Activated naive CD8-positive, alpha-beta T cell (primary cell): Measurements from ENCODE around the gene TMEM255B.
A peak's percentile ranks its signal among the peaks of the same experiment; 100 is the strongest.
"Not testable (repeated sequence)": the region's sequence is repeated elsewhere in the genome, so short reads cannot be mapped to it uniquely, and the experiment has no call there.

Source experiments
- H3K27ac Mint-ChIP-seq: one replicate; pipeline ENCODE4 v1.8.0; 2021; ENCODE audit warnings: mixed read lengths
- H3K27me3 Mint-ChIP-seq: one replicate; pipeline ENCODE4 v1.8.0; 2021; ENCODE audit warnings: mixed read lengths
- H3K36me3 Mint-ChIP-seq: one replicate; pipeline ENCODE4 v1.8.0; 2021; ENCODE audit warnings: mixed read lengths
- H3K4me1 Mint-ChIP-seq: one replicate; pipeline ENCODE4 v1.8.0; 2021; ENCODE audit warnings: low read depth, mixed read lengths
- H3K4me3 Mint-ChIP-seq: one replicate; pipeline ENCODE4 v1.8.0; 2021; ENCODE audit warnings: mild to moderate bottlenecking, mixed read lengths
- H3K9me3 Mint-ChIP-seq: one replicate; pipeline ENCODE4 v1.8.0; 2021; ENCODE audit warnings: low read depth, mixed read lengths

TMEM255B gene

DNA sequence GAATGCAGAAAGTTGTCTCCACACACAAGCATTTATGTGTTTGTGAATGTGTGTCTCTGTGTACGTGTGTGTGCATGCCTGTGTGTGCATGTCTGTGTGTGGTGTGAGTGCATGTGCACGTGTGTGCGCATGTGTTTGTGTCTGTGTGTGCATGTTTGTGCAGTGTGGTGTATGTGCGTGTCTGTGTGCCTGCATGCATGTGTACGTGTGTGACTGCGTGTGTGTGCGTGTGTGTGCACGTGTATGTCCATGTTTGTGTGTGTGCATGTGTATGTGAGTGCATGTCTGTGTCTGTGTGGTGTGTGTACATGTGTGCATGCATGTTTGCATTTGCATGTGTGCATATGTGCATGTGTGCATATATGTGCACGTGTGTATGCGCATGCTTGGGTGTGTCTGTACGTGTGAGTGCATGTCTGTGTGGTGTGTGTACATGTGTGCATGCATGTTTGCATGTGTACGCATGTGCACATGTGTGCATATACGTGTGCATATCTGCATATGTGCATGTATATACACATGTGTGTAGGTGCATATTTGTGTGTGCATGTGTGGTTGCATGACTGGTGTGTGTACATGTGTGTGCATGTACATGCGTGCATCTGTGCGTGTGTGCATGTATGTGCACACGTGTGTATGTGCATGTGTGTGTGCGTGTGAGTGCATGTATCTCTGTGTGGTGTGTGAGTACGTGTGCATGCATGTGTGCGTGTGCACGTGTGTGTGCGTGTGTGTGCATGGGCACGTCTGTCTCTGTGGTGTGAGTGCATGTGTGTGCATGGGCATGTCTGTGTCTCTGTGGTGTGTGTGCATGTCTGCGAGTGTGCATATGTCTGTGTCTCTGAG, 8.2 kb upstream of the TMEM255B start:
- no peaks in the 10 kb centered on the region for H3K9me3 Mint-ChIP-seq
- H3K27me3 Mint-ChIP-seq, result peaks cover 4% of the 10 kb centered on the region
- H3K27ac Mint-ChIP-seq, result no peak overlapping the region
- H3K4me1 Mint-ChIP-seq, result no peaks in the 10 kb centered on the region
- H3K36me3 Mint-ChIP-seq, result no peaks in the 10 kb centered on the region
- no peak overlapping the region for H3K4me3 Mint-ChIP-seq

DNA sequence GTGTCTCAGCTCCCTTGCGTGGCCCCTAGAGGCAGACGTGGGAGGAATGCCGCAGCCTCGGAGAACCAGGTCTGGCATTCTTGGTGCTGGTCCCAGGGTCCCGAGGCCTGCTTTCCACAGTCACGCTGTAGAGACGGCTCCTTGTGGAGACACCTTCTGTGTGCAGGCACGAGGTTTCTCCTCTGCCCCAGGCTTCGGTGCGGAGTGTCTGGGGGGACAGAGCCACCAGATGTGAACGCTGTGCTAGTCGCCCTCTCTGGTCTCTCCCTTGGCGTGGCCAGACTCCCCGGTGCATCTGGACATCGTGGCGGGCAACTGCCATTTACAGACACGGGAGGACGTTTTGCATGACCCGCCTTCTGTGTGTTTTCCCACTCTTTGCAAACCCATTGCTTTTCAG, 7.5 kb upstream of the TMEM255B start:
- no peak overlapping the region for H3K4me3 Mint-ChIP-seq
- H3K27me3 Mint-ChIP-seq, result peaks cover 4% of the 10 kb centered on the region
- no peaks in the 10 kb centered on the region for H3K36me3 Mint-ChIP-seq
- no peaks in the 10 kb centered on the region for H3K4me1 Mint-ChIP-seq
- H3K9me3 Mint-ChIP-seq, result no peaks in the 10 kb centered on the region
- no peak overlapping the region for H3K27ac Mint-ChIP-seq

DNA sequence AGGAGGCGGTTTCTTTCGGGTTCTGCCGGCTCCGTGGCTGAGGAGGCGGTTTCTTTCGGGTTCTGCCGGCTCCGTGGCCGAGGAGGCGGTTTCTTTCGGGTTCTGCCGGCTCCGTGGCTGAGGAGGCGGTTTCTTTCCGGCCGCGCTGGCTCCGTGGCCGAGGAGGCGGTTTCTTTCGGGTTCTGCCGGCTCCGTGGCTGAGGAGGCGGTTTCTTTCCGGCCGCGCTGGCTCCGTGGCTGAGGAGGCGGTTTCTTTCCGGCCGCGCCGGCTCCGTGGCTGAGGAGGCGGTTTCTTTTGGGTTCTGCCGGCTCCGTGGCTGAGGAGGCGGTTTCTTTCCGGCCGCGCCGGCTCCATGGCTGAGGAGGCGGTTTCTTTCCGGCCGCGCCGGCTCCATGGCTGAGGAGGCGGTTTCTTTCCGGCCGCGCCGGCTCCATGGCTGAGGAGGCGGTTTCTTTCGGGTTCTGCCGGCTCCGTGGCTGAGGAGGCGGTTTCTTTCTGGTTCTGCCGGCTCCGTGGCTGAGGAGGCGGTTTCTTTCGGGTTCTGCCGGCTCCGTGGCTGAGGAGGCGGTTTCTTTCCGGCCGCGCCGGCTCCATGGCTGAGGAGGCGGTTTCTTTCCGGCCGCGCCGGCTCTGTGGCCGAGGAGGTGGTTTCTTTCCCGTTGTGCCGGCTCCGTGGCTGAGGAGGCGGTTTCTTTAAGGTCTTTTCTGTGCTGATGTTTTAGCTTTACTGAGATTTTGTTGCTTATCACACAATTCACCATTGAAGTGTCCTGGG, 6.6 kb upstream of the TMEM255B start:
- H3K27ac Mint-ChIP-seq, H3K4me1 Mint-ChIP-seq, H3K27me3 Mint-ChIP-seq, H3K4me3 Mint-ChIP-seq, H3K9me3 Mint-ChIP-seq, H3K36me3 Mint-ChIP-seq: not testable (repeated sequence)

DNA sequence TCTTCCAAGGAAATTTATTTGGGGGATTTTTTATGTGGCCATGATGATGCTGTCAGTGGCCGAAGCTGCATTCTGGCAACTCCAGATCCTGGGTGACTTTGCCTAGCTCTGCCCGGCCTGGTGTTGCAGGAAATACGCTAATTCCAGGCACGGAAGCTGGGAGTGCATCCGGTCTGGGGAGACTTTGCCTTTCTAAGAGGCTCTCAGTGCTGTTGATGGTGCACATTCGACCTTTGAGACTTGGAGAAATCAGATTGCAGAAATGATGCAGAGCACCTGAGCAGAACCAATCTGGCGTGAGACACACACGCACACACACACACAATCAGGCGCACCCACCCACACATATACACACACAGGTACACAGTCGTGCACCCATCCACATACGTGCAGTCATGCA, 5.9 kb upstream of the TMEM255B start:
- Mint-ChIP-seq H3K4me1 (peaks cover 5% of the 10 kb centered on the region), H3K36me3 (no peaks in the 10 kb centered on the region), H3K9me3 (no peaks in the 10 kb centered on the region), H3K27ac (no peak overlapping the region), H3K4me3 (no peak overlapping the region), H3K27me3 (peaks cover 13% of the 10 kb centered on the region)

DNA sequence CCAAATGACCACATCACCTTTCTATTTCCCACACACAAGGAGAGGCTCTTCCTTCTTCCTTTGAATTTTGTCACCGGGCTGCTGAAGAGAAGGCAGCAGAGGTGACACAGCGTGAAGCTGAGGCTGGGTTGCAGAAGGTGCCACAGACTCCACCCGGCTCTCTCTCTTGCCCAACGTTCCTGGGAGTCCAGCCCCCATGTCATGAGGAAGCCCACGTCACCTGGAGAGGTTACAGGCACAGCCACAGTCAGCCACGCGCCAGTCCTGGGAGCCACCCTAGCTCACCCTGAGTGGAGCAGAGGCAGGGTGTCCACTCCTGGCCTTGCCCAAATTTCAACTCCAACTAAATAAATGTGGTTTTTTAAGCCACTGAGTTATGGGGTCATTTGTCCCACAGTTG, 4.8 kb upstream of the TMEM255B start:
- H3K4me3 Mint-ChIP-seq, result no peak overlapping the region
- no peak overlapping the region for H3K27ac Mint-ChIP-seq
- H3K4me1 Mint-ChIP-seq, result peaks cover 8% of the 10 kb centered on the region
- H3K36me3 Mint-ChIP-seq, result no peaks in the 10 kb centered on the region
- no peaks in the 10 kb centered on the region for H3K9me3 Mint-ChIP-seq
- peaks cover 15% of the 10 kb centered on the region for H3K27me3 Mint-ChIP-seq

DNA sequence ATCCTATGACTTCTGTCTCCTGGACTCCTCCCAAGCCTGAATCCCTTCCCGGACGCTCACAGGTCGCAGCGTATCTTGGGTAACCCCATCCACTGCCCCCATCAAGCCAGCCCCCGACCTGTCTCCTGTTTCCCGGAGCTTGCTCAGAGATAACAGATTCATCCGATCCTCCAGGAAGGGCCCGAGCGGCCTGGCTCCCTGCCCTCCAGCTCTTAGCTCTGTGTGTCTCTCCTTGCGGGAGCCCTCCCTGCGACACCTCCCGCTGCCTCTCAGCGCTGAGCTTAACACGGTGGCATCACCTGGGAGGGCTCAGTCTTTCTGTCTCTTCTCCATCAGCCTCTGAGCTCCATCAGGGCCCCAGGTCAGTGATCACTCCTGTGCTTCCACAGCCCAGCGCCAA, 4.3 kb upstream of the TMEM255B start:
- H3K27ac Mint-ChIP-seq, result no peak overlapping the region
- peaks cover 19% of the 10 kb centered on the region for H3K27me3 Mint-ChIP-seq
- no peaks in the 10 kb centered on the region for H3K36me3 Mint-ChIP-seq
- no peak overlapping the region for H3K4me3 Mint-ChIP-seq
- H3K4me1 Mint-ChIP-seq, result peaks cover 12% of the 10 kb centered on the region
- no peaks in the 10 kb centered on the region for H3K9me3 Mint-ChIP-seq

DNA sequence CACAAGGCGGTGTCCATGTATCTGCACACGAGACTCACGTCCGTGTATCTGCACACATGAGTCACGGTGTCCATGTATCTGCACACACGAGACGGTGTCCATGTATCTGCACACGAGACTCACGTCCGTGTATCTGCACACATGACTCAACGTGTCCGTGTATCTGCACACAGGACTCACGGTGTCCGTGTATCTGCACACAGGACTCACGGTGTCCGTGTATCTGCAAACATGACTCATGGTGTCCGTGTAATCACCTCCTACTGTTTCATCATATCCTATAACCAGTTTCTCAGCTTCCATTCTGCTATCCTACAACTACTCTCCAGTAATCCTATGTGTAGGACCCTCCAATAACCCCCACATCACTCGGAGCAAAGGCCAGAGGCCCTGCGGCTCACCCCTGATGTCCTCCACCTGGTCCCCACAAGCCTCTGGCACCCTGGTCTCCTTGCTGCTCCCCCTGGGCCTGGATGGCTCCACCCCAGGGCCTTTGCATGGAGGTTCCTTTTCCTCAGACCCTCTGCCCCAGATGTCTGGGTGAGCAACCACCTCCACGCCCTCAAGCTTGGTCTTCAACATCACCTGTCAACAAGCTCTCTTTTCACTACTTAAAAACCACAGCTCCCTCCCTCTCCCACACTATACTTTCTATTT, 2.5 kb upstream of the TMEM255B start:
- no peak overlapping the region for H3K27ac Mint-ChIP-seq
- H3K27me3 Mint-ChIP-seq, result peaks cover 30% of the 10 kb centered on the region
- H3K9me3 Mint-ChIP-seq, result no peaks in the 10 kb centered on the region
- no peak overlapping the region for H3K4me3 Mint-ChIP-seq
- H3K36me3 Mint-ChIP-seq, result peaks cover 2% of the 10 kb centered on the region
- H3K4me1 Mint-ChIP-seq, result peaks cover 15% of the 10 kb centered on the region

DNA sequence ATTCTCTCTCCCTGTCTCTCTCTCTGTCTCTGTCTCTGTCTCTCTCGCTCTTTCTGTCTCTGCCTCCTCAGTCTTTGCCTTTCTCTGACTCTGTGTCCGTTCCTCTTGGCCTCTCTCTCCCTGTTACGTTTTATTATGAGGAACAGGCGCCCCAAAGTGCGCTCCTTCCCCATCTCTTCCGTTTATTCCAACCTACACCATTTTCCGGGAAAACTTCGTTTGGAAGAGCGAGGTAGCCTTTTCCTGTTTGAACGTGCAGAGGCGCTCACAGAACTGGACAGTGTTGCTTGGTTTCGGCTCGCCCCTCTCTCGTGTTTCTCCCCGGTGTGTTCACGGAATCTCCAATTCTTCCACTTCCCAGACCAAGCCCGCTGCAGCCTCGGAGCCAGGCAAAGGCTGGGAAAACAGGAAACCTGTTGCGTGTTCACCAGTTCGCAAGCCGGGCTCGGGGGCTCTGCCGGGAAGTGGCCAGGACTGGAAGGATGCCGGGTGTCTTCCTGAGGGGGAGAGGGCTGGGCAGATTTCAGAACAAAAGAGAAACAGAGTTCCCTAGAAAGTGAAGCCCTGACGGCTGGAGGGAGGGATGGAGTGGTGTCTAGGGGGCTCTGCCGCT, 605 bp downstream of the TMEM255B start:
- H3K36me3 Mint-ChIP-seq, result peaks cover 2% of the 10 kb centered on the region
- no peaks in the 10 kb centered on the region for H3K9me3 Mint-ChIP-seq
- H3K27ac Mint-ChIP-seq, result no peak overlapping the region
- H3K27me3 Mint-ChIP-seq, result peaks cover 42% of the 10 kb centered on the region
- H3K4me3 Mint-ChIP-seq, result peak overlapping the region; percentile 87
- peaks cover 15% of the 10 kb centered on the region for H3K4me1 Mint-ChIP-seq

DNA sequence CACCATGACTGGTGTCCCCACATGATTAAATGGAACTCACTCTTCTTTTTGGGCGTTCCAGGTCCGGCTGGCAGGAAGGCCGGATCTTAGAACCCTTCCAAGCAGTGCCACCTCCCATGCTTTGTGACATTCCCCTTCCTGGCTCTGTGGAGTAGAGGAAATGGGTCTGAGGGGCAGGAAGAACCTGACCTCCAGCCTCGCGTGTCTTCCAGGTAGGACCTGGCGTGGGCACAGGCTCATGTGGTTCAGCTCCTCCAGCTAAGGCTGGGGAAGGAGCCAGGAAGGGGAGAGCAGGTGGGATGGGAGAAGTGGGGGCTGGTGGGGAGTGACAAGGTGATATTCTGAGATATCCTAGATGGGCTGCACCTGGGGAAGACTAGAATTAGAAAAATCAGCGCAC, 2.1 kb downstream of the TMEM255B start:
- Mint-ChIP-seq H3K27ac (no peak overlapping the region), H3K4me3 (no peak overlapping the region), H3K27me3 (peaks cover 38% of the 10 kb centered on the region)

DNA sequence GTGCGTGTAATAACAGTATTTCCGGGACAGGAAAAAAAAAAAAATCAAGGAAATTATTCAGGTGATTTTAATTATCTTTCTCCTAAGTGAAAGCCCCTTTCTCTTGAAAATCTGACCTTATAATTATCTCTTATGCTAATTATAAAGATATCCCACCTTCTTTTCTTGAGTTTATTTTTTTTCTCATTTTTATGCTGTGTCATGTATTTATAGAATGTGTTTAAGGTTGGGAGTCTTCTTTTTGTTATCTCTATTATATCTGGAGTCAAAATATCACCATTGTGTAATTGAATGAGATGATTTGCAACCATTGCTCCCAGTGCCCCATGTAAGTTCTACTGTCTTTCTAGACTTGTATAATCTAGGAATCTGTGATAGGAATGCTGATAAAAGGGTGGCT, 3.0 kb downstream of the TMEM255B start:
- H3K4me3 Mint-ChIP-seq, result no peak overlapping the region
- peaks cover 2% of the 10 kb centered on the region for H3K36me3 Mint-ChIP-seq
- H3K27me3 Mint-ChIP-seq, result peaks cover 35% of the 10 kb centered on the region
- peaks cover 13% of the 10 kb centered on the region for H3K4me1 Mint-ChIP-seq
- H3K9me3 Mint-ChIP-seq, result no peaks in the 10 kb centered on the region
- H3K27ac Mint-ChIP-seq, result no peak overlapping the region

More for the DNA sequence above, 2.1 kb downstream of the TMEM255B start:
- H3K4me1 Mint-ChIP-seq, result peaks cover 15% of the 10 kb centered on the region
- H3K9me3 Mint-ChIP-seq, result no peaks in the 10 kb centered on the region
- H3K36me3 Mint-ChIP-seq, result peaks cover 2% of the 10 kb centered on the region

DNA sequence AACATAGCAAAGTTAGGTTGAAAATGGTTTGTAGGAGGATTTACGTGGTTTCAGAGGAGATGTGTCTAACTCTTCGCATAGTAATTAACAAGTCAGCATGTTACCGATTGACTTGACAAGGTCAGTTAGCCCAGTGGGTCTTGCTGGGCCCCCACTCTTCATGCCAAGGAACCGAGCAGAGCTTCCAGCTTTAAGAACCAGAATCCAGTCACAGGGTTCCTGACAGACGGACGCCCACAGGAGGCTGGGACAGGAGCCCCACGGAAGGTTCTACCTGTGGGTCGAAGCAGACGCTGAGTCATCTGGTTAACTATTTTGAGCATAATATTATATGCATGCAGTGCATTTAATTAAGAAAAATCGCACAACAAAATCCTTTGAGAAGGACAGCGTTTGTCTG, 3.5 kb downstream of the TMEM255B start:
- peaks cover 2% of the 10 kb centered on the region for H3K36me3 Mint-ChIP-seq
- H3K27me3 Mint-ChIP-seq, result peaks cover 33% of the 10 kb centered on the region
- peaks cover 10% of the 10 kb centered on the region for H3K4me1 Mint-ChIP-seq
- H3K27ac Mint-ChIP-seq, result no peak overlapping the region
- no peaks in the 10 kb centered on the region for H3K9me3 Mint-ChIP-seq
- H3K4me3 Mint-ChIP-seq, result no peak overlapping the region

DNA sequence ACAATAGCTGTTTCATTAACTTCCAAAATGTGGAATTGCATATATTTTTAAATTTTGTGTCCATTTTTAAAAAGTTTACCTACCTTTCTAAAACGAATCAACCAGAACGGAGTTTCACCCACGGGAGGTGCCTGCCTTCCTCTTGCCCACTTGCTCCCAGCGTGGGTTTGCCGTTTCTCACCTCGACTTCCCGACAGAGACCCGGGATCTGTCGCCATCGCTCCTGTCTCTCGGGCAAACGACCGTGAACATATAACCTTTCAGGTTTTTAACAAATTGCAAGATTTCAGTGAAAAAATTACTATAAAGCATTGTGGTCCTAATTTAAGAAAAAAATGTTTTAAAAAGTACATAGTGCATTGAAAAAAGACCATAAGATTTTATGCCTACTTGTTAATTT, 4.2 kb downstream of the TMEM255B start:
- no peak overlapping the region for H3K27ac Mint-ChIP-seq
- no peak overlapping the region for H3K4me3 Mint-ChIP-seq
- peaks cover 29% of the 10 kb centered on the region for H3K27me3 Mint-ChIP-seq
- H3K4me1 Mint-ChIP-seq, result peaks cover 10% of the 10 kb centered on the region
- H3K9me3 Mint-ChIP-seq, result no peaks in the 10 kb centered on the region
- H3K36me3 Mint-ChIP-seq, result peaks cover 2% of the 10 kb centered on the region

DNA sequence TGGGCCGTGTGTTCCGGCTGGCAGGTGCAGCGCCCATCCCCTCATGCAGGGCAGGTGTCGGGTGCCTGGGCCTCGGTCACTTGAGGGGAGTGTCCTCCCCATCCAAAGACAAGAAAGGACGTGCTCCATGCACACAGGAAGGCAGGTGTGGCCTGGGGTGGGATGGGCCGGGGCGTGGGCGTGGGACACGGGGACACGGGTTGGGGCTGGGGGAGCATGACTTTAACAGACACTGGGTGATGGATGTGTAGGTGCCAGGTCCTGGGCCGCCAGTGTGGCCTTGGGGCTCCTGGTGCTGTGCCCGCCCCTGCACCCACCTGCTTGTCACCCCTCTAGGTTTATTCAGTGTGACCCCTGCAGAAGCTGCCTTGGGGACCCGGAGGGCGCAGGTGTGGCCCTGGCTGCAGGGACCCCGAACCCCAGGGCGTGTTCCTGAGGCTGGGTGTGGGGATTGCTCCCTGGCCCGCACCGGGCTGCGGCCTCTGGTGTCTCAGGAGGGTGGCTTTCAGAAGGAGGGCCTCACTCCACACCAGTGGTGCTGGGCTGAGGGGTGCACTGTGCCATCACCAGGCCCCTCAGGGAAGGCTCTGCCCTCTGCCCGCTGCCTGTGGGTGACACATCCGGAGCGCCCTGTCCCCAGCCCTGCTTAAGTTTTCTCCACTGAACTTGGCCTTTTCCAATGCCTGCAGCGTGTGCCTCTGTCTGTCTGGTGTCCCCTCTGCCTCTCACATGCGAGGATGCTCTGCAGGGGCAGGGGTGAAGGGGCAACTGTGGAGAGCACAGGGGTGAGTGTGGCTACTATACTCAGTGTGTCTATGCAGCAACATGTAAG, 5.2 kb downstream of the TMEM255B start:
- Mint-ChIP-seq H3K9me3 (no peaks in the 10 kb centered on the region), H3K27me3 (peaks cover 26% of the 10 kb centered on the region), H3K27ac (no peak overlapping the region), H3K4me1 (peaks cover 7% of the 10 kb centered on the region), H3K36me3 (peaks cover 2% of the 10 kb centered on the region), H3K4me3 (no peak overlapping the region)
